ENCODE results near the gene KCNK18. TPM values are rescaled to one million over a fixed set of nuclear protein-coding genes. Genes with fewer than 3 reads are reported as not detected.

KCNK18 gene
- total RNA-seq, 4 donors from 2014 or later, result not detected

DNA sequence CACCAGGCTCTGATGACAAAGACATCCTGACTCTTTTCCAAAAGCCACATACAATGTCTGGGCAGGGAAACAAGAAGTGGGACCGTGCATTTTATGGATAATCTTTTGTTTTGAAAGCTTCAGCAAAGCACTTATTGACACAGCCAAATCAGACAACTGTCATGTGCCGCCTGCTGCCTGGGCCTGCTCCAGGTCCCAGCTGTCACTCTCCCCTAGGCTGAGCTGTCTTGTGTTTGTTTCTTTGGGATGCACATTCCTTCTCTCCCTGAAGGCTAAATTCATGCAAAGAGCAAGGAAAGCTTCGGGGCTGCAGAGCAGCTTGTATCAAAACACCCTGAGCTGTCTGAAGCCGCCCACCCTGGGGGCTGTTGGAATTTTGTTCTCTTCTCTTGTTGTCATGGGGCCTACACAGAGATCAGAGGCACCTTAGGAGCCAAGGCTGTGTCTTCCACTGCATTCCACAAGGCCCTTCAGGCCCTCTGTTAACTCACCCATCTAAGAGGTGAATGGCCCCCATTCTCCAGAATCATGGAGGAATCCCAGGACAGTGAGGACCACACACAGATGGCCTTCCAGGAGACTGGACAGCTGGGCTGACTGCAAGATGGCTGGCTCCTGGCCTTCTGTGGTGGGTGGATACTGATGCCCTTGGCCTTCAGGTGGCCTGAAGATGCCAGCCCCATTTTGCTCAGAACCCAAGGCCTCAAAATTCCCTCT, 25.8 kb downstream of the KCNK18 start:
- H3K4me3 ChIP-seq, result no peak overlapping the region
- DNase-seq (ENCODE audit: extremely low spot score), result no peak
- H3K27ac ChIP-seq (replicated peaks in 1 of 4), result no peak overlapping the region
- intact Hi-C loops (cut with DNase I), result no loop called here
- peaks cover 0 to 66% (median 0%) of the 10 kb centered on the region in 4 donors for H3K27me3 ChIP-seq
- H3K36me3 ChIP-seq, result no peaks in the 10 kb centered on the region
- H3K9me3 ChIP-seq, result no peaks in the 10 kb centered on the region
- TF ChIP-seq EP300 (IDR thresholded peaks at IDR 0.05), result no peak
- no peak for TF ChIP-seq POLR2AphosphoS5 (IDR thresholded peaks at IDR 0.05)
- TF ChIP-seq, protein P1, sequence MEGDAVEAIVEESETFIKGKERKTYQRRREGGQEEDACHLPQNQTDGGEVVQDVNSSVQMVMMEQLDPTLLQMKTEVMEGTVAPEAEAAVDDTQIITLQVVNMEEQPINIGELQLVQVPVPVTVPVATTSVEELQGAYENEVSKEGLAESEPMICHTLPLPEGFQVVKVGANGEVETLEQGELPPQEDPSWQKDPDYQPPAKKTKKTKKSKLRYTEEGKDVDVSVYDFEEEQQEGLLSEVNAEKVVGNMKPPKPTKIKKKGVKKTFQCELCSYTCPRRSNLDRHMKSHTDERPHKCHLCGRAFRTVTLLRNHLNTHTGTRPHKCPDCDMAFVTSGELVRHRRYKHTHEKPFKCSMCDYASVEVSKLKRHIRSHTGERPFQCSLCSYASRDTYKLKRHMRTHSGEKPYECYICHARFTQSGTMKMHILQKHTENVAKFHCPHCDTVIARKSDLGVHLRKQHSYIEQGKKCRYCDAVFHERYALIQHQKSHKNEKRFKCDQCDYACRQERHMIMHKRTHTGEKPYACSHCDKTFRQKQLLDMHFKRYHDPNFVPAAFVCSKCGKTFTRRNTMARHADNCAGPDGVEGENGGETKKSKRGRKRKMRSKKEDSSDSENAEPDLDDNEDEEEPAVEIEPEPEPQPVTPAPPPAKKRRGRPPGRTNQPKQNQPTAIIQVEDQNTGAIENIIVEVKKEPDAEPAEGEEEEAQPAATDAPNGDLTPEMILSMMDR (IDR thresholded peaks at IDR 0.05), result no peak
- no peaks in the 10 kb centered on the region for H3K4me1 ChIP-seq
- 80% methylated on average over 4 of the region's 4 CpGs for WGBS

DNA sequence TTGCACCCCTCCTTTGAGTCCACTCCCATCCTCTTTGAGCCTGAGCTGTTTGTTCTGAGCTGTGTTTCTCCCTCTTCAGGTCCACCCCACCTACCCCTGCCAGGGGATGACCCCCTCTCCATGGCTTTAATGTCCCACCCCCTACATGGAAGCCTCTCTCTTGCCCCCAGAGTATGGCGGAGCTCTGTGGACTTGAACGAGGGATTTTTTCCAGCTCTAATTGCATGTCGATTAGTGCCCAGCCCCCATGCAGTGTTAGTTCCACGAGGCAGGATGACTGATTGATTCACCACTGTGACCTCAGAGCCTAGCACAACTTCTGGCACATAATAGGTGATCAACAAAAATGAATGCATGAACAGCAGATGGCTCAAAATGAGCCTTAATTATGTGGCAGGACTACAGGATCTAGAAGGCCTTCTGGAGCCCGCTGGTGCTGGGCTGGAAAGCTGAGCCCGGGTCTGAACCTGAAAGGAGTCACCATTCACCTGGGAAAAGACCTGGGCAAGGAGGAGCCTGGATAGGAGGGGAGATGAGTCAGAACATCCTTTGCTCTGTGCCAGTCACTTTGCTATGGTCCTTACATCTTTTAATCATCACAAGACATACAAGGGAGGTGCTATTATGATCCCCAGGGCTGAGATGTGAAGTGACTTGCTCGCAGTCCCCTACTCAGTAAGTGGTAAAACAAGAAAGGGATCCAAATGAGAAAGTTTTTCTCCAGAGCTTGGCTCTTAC, 26.6 kb downstream of the KCNK18 start:
- Histone ChIP-seq H3K27me3 (peaks cover 0 to 64% (median 0%) of the 10 kb centered on the region in 4 donors), H3K4me1 (no peaks in the 10 kb centered on the region)
- WGBS, result 86% methylated on average over 7 of the region's 7 CpGs

GRCh38 chr10:117224881-117225280, 27.6 kb downstream of the KCNK18 start:
- intact Hi-C loops (cut with DNase I), result no loop called here
- no peaks in the 10 kb centered on the region for H3K36me3 ChIP-seq
- WGBS, result 87% methylated on average over 3 of the region's 3 CpGs

More for the DNA sequence above, 26.6 kb downstream of the KCNK18 start:
- intact Hi-C loops (cut with DNase I), result no loop called here
- Histone ChIP-seq H3K36me3 (no peaks in the 10 kb centered on the region), H3K9me3 (no peaks in the 10 kb centered on the region), H3K27ac (replicated peaks in 1 of 4) (no peak overlapping the region), H3K4me3 (no peak overlapping the region)
- DNase-seq (ENCODE audit: extremely low spot score), result no peak
- TF ChIP-seq POLR2AphosphoS5 (IDR thresholded peaks at IDR 0.05) (no peak), POLR2A (IDR thresholded peaks at IDR 0.05; ENCODE audit: low read depth) (no peak), EP300 (IDR thresholded peaks at IDR 0.05) (no peak)
- TF ChIP-seq, protein P1 (IDR thresholded peaks at IDR 0.05), result no peak

DNA sequence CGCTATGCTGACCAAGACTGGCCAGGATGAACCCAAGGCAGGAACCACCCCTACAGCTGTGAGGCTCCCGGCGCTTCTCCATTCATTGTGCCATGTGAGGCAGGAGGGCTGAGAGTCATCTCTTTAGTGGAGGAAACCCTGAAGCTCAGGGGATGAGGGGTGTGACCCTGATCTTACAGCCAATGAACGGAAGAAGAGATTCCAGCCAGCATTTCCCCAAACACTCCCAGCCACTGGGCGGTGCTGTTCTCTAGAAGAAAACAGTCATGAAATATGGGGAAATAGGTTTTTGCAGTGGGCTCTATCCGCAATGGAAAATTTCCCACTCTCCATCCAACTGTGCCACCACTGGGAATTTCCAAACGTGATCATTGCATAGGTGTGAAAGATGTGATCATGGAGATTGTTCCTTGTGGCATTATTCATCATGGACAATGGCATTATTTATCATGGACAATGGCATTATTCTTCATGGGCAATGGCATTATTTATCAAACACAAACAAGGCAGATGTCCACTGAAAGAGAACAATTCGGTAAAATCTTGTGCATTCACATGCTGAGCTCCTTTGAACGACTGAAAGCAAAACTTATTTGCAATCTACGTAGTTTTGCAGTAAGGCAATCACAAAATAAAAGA, 29.6 kb downstream of the KCNK18 start:
- no peak for DNase-seq (ENCODE audit: extremely low spot score)
- 35% methylated on average over 10 of the region's 10 CpGs for WGBS
- intact Hi-C loops (cut with DNase I), result no loop called here
- H3K9me3 ChIP-seq, result no peaks in the 10 kb centered on the region
- no peaks in the 10 kb centered on the region for H3K4me1 ChIP-seq
- H3K27ac ChIP-seq (replicated peaks in 1 of 4), result no peak overlapping the region
- H3K36me3 ChIP-seq, result no peaks in the 10 kb centered on the region
- peaks cover 0 to 75% (median 0%) of the 10 kb centered on the region in 4 donors for H3K27me3 ChIP-seq
- no peak overlapping the region for H3K4me3 ChIP-seq
- TF ChIP-seq POLR2A (IDR thresholded peaks at IDR 0.05; ENCODE audit: low read depth), result no peak
- no peak for TF ChIP-seq POLR2AphosphoS5 (IDR thresholded peaks at IDR 0.05)
- TF ChIP-seq, protein P1 (IDR thresholded peaks at IDR 0.05), result no peak
- no peak for TF ChIP-seq EP300 (IDR thresholded peaks at IDR 0.05)

More at GRCh38 chr10:117224881-117225280, 27.6 kb downstream of the KCNK18 start:
- peaks cover 0 to 68% (median 0%) of the 10 kb centered on the region in 4 donors for H3K27me3 ChIP-seq
- TF ChIP-seq POLR2A (IDR thresholded peaks at IDR 0.05; ENCODE audit: low read depth) (no peak), POLR2AphosphoS5 (IDR thresholded peaks at IDR 0.05) (no peak), EP300 (IDR thresholded peaks at IDR 0.05) (no peak)
- TF ChIP-seq, protein P1 (IDR thresholded peaks at IDR 0.05), result no peak
- no peak overlapping the region for H3K4me3 ChIP-seq
- H3K9me3 ChIP-seq, result no peaks in the 10 kb centered on the region
- no peak for DNase-seq (ENCODE audit: extremely low spot score)
- no peaks in the 10 kb centered on the region for H3K4me1 ChIP-seq
- H3K27ac ChIP-seq (replicated peaks in 1 of 4), result no peak overlapping the region
